Keratinocyte (primary cell): ENCODE data around the gene SLC1A1.

Source experiments
- CTCF ChIP-seq, 3 experiments: IDR thresholded peaks in 1 of 3; conservative IDR thresholded peaks in 1 of 3; optimal IDR thresholded peaks in 1 of 3; 2 replicates in 2 of 3; 3 replicates in 1 of 3; pipeline versions ENCODE3 to v1.5.1; 2011; ENCODE audit warnings: low read length in 3 of 3, mild to moderate bottlenecking in 3 of 3, moderate library complexity in 2 of 3, control low read depth in 1 of 3, inconsistent platforms in 1 of 3; ENCODE audit not compliant: insufficient read depth in 2 of 3; ENCODE audit errors: extremely low read depth in 1 of 3
- EZH2 ChIP-seq: IDR thresholded peaks from one replicate; pipeline ENCODE4 v1.6.1; 2012; ENCODE audit warnings: inconsistent platforms, mild to moderate bottlenecking, low read length, moderate library complexity

GRCh38 chr9:4620057-4620765, 129.9 kb downstream of the SLC1A1 start:
- no peak for TF ChIP-seq CTCF (optimal IDR thresholded peaks at IDR 0.05 in 1 of 3, IDR thresholded peaks at IDR 0.05 in 1 of 3, conservative IDR thresholded peaks at IDR 0.05 in 1 of 3; ENCODE audit: extremely low read depth in 1 of 3, insufficient read depth in 2 of 3, low read length in 3 of 3)
- TF ChIP-seq EZH2 = no peak
